OCI-LY3 (cell line): ENCODE measurements around the gene KATNAL2.

Experiments used
- CTCF ChIP-seq: fragments of 200-600, 300-600 bp; sonication (generic); IDR thresholded peaks from 2 replicates; pipeline ENCODE4 v1.5.1; 2014; ENCODE audit warnings: antibody characterized with exemption, low read length, low read depth
- EZH2phosphoT487 ChIP-seq: fragments of 200-600 bp; shearing (Covaris generic); IDR thresholded peaks from 2 replicates; pipeline ENCODE4 v1.6.1; 2018; ENCODE audit warnings: antibody characterized with exemption, mixed run types, low read depth

- no peak for TF ChIP-seq CTCF
- TF ChIP-seq EZH2phosphoT487 = no peak
These were observed 159.7 kb downstream of the KATNAL2 start for GRCh38 chr18:47077111-47077510.
